Activated T-cell treated with anti-CD3 and anti-CD28 coated beads for 1 hour (primary cell): ENCODE data around the gene NUDT8.
"Not testable (repeated sequence)": the region's sequence is repeated elsewhere in the genome, so short reads cannot be mapped to it uniquely, and the experiment has no call there.

Source experiments
- DNase-seq: peaks from one replicate; pipeline ENCODE4 v3.0.0-alpha.2; 2020; ENCODE audit warnings: low read depth

NUDT8 gene

DNA sequence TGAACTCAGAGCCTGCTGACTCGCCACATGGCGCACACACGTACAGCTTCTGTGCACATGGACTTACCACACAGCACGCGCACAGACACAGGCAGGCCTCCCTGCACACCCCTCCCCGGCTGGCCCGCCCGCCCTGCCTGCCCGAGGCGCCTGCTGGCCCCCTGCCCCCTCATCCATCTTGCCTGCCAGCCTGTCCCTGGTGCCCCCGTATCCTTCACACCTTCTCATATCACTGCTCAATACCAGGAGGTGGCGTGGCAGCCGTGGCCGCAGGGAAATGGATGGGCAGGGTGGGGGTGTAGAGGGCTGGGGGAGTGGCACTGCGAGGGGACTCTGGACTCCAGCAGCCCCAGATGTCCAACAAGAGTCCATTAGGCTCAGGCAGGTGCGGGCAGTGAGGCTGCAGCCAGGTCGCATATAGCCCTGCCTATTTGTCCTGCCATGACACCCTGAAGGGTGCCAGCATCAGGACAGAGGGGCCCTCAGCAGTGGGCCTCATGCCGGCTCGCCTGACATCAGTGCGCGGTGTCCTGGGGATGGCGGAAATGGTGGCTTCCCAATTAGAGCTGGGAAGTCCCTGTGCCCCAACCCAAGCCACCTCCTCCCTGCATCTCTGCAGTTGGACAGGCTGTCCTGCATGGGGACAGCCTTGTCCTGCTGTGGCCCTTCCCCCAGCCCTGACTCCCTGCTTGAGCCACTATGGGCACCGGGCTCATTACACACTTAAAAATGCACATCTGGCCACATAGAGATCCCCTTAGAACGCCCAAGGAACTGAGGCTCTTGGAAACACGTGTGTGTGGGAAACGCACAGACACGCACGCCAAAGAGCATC lies 11.8 kb upstream of the NUDT8 start:
- no peak for DNase-seq

DNA sequence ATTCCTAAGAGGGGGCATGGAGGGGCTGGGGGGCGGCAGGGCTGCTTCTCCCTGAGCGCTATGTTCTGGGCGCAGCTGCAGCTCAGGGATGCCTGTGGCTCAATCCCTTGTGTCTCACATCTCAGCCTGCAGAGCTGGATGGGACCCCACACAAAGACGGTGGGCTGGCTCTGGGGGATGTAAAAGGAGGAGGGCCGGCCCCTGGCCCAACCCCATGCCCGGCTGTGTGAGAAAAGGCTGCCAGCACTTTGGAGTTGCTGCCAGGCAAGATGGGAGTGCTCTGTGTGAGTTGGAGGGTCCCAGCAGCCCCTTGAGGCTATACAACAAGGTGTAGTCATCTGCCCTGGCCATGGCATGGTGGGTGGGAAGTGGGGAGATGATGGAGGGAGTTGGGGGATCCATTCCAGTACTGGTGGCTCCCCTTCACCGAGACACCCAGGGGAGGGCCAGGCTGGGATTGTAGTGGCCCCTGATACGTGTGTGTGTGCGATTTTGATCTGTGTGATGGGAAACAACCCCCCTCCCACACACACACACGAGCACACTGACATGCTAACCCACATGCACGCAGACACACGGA lies 11.1 kb upstream of the NUDT8 start:
- no peak for DNase-seq

DNA sequence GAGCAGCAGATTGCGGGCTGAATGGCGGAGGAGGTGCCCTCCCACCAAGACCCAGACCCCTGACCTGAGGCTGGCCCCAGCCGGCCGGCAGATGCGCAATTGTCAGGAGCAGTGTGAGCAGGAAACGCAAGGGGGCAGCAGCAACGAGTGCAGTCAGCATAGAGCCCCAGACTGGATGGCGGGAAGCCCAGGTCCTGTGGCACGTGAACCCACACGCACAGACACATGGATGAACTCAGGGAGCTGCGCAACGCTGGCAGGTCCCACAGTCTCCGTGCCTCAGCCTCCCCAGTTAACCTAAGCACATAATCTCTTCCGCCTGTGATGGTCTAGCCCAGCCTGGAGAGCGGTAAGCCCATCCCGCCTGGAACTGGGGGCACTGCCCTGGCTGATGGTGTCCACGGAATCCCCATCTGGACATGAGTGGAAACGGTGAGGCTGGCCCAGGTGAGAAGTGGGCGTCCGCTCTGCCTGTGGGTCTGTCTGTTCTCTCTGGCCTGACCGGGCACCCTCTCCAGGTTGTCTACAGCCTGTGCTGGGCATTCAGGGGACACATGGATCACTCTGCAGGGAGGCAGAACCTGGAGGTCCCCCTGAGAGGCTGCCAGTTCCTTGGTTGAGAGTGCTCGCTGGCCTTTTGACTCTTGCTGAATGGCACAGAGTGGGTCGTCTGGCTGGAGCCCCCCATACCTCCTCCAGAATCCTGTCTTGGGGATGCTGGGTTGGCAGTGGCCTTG lies 10.5 kb upstream of the NUDT8 start:
- DNase-seq, result peak; percentile 33

DNA sequence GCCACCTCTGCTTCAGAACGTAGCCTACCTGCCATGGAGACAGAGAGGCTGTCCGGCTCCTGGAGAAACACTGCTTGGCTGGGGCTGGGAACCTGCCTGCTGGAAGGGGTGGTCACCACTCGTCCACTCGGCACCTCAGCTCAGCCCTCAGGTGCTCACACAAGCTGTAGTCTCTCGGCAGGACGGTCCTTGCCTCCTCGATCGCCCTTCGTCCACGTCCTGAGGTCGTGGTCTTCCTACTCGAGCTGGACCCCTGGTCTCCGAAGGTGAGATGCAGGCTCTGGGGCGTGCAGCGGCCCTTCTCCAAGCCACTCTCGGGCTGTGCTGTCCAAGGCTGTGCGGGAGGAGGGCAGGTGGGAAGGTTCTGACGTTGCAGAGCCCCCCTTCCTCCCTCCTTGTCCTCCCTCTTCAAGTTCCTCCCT lies 9.7 kb upstream of the NUDT8 start, which contains the start of gene TBX10:
Gene TBX10, minus strand, starts transcription at position 326 of the 422 bp plus-strand sequence. Its CDS starts 291 bp downstream, at position 35.
- no peak for DNase-seq

DNA sequence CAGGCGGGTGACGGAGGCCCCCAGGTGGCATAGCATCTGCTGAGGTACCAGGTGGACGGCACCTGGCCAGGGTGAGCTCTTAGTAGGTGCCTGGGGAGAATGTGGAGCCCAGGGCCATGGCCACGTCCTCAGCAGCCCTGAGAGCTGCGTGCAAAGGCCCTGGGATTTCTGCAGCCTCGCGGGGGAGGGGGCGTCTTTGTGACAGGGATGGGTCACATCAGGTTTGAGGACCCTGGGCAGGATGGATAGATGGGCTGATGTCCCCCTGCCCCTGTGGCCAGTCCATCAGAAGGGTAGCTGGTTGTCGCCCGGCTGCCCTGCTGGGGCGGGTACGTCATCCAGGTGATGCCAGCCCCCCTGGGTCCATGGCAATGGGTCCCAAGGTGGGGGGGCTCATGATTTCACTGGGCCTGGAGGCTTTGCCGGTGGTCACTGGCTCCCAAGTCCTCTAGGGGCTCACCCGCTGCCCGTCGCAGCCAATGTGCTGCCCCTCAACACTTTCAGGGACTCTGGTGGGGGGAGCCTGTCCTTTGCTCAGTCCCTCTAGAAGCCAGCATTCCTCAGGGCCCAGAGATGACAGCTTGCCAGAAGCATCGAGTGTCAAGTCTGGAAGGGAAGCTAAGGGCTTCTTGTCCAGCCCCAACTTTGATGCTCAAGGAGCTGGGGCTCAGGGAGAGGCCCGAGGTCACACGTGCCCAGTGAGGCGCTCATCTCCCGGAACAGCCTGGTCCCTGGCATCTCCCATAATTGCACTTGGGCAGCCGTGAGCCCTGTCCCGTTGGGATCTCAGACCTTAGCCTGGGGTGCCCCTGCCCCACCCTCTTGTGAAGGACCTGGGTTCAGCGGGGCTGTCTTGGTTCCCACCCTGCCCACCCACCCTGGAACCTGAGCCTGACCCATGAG lies 9.0 kb upstream of the NUDT8 start:
- DNase-seq, result no peak

DNA sequence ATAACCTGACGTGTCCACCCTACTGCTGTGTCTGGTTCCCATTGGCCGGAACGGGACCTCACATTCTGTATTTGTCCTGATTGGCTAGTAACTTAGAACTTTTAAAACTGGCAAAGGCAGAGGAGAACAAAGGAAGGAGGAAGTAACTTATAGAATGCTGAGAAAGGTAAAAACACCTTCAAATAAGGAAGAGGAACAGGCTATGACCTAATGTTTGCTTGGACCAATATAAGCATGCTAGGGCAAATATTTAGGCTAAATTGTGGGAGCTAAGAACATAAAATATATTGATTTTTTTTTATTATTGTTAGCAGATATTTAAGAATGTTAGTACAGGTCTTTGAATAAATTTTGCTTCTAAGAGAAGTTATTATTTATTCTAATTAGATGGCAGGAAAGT lies 7.7 kb upstream of the NUDT8 start:
- not testable (repeated sequence) for DNase-seq

DNA sequence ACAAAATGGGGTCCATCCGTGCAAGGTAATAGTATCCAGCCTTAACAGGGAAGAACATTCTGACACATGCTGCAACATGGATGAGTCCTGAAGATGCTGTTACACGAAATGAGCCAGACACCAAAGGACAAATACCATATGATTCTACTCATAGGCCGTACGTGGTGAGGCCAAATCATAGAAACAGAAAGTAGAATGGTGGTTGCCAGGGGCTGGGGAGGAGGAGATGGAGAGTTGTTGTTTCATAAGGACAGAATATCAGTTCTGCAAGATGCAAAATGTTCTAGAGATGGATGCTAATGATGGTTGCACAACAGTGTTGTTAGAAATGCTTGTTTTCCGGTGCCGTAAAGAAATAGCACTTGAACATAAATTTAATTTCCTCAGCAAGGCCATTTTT lies 7.2 kb upstream of the NUDT8 start:
- DNase-seq, result no peak

DNA sequence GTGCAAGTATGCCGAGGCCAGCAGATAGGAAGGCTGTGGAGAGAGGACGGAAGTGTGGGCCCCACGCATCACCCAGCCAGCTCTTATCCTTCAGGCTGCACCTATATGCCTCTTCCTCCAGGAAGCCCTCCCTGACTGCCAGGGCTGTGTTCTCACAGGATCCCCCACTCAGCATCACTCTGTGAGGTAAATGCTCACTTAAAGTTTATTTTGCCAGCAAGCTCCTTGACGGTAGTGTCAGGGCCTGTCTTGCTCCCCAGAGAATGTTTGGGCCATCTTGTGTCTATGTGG lies 5.4 kb upstream of the NUDT8 start:
- DNase-seq, result no peak

DNA sequence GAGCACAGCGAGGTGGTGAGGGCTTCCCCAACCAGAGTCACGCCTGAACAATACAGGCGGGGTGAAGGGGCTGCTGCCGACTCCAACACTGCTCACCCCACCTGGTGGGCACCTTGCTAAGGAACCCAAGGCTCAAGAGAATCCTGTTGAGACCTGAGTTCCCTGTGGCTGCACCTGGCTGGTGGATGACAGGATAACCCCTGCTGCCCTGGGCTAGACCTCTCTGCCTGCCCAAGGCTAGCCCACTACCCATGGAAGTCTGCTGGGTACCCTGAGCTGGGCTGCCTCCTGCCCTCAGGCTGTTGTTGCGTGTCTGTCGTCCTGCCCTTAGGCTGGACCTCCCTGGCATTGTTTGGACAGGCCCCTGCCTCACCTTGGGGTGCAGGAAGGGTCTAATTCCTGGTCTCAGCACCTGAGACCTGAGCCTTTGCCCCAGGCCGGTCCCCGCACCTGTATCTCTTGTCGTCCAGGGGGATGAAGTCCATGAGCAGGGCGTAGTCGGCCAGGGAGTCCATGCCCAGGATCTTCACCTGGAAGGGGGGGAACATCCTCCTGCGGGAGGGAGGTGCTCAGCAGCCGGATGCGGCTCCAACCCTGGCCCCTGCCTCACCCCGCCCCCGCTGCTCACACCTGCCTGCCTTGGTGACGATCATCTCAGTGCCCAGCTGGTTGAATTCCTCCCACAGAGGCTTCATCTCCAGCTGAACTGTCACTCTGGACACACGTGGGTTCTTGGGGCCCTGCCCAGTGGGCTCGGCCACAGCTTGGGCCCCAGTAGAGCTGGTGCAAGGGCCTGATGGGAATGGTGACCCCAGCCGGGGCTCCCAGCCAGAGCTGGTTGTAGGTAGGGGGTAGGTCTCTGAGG lies 4.9 kb upstream of the NUDT8 start:
- DNase-seq, result no peak

DNA sequence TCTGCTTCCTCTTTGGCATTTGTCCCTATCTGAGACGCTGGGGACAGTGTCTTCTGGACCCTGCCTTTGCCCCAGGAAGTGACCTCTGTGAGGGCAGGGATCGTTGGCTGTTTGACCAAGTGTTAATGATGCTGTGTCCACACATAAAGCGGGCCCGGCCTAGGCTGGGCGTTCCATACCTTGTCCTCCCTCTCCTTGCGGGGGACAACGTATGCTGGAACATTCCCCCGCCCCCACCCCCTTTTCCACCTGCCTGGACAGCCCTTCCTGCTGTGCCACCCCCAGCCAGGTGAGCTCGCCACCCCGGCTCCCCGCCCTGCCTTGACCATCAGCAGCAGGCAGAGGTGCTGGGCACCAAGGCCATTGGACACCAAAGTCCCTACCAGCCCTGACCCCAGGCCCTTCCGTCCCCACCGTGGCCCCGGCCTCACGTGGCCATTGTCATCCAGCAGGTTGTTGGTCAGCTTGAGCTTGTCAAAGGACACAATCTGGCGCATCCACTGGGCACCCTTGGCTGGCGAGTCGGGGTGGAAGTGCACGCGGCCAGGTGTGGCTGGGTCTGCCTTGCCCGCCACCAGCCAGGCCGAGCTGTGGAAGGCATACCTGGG lies 4.1 kb upstream of the NUDT8 start:
- DNase-seq, result no peak

DNA sequence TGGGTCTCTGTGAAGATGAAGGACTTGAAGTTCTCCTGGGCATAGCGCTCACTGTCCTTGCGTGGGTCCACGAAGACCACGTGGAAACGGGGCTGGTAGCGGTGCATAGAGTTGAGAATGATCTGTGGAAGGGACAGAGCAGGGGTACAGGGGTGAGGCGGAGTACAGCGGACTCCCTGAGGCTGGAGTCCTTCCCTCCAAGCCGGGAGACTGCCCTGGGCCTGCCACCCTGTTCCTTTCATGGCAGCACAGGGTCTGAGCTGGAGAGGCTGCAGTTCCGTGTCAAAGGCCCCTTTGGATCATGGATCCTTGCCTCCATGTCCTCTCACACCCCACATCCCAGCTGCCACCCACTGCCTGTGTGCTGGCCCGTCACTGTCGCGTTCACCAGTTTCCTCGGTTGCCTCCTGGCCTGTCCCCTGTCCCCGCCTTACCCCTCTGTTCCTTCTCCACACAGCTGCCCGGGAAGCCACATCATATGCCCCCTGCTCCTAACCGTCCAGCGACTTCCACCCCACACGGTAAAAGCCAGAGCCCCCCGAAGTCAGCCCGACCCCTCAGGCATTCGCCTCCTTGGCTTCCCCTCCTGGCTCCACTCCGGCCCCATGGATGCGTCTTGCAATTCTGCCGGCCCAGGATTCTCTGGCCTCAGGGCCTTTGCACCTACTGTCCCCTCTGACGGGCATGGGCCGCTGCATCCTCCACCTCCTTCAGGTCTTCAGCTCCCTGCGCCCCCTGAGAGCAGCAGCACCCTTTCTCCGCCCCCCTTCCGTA lies 3.4 kb upstream of the NUDT8 start:
- DNase-seq, result no peak

DNA sequence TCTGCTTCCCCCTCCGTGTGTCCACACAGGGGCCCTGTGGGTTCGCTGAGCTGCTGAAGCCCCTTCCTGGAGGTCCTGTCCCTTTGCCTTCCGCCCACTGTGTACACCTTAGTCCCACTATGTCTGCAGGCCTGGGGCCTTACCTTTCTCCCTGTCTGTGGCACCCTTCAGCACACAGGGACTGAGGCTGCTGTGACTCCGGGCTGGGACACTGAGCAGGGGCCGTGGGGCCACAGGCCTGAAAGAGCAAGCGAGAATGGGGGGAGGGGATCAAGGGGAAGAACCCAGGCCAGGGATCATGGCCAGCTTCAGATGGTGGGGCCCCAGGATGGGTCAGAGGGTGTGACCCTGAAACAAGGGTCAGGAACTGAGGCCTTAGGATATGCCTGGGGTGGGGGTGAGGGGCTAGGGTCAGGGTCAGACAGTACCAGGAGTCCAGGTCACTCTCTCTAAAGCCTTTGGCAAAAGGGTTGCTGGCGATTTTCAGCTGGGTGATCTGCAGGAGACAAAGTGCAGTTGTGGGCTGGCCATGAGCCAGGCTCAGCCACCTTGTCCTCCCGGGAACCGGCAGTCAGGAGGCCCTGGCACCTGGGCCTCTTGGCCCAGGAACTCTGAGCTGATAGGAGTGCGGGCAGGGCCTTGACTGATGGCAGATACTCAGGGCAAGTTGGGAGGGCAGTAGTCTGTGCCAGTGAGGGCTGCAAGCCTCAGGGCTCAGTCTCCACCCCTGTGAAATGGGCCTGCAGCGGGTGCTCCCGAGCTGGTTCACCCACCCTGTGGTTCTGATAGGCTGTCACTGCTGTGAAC lies 2.6 kb upstream of the NUDT8 start:
- DNase-seq, result no peak

DNA sequence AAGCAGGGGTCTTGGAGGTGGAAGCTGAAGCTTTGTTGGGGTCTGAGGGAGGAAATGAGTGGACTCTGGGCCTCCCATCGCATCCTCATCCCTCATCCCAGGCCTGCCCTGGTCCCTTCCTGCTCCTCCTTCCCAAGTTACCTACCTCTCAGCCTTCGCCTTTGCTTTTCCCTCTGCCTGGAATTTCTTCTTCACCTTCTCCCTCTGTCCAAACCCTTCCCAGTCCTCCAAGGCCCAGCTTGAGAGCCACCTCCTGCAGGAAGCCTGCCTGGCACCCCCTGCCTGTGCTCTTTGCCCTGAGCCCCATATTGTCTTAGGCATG lies 2.1 kb upstream of the NUDT8 start:
- DNase-seq, result no peak

DNA sequence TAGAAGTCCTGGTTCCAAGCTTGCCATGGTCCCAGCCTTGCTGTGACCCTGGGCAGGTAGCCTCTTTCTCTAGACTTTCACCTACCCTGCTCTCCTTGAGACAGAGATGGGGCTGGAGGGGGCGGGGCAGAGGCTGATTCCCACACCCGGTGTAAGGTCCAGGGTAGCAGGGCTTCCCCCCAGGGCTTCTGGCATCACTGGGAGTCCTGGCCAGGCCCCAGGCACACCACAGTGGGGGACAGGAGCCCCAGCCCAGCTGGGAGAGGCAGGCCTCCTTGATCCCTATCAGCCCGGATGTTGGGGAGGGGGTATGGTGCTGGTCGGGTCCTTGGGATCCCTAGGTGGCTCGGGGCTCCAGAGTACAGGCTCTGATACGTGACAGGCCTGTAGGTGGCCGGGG lies 1.7 kb upstream of the NUDT8 start:
- no peak for DNase-seq

DNA sequence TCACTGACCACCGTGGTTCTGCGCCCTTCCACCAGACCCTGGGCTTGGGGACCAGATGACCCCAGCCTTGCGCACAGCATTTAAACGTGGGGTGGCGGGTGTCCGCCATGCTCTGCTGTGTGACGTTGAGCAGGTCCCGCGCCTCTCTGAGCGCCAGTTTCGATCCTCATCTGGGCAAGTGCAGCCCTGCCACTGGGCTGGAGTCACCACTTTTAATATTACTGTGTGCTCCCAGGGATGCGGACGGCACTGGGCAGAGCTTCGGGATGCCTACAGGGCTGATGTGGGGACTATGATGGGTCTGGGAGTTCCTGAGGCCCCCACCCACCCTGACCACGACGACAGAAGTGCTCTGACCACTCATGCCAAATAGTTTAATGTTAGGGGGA lies 1.2 kb upstream of the NUDT8 start:
- DNase-seq, result no peak

DNA sequence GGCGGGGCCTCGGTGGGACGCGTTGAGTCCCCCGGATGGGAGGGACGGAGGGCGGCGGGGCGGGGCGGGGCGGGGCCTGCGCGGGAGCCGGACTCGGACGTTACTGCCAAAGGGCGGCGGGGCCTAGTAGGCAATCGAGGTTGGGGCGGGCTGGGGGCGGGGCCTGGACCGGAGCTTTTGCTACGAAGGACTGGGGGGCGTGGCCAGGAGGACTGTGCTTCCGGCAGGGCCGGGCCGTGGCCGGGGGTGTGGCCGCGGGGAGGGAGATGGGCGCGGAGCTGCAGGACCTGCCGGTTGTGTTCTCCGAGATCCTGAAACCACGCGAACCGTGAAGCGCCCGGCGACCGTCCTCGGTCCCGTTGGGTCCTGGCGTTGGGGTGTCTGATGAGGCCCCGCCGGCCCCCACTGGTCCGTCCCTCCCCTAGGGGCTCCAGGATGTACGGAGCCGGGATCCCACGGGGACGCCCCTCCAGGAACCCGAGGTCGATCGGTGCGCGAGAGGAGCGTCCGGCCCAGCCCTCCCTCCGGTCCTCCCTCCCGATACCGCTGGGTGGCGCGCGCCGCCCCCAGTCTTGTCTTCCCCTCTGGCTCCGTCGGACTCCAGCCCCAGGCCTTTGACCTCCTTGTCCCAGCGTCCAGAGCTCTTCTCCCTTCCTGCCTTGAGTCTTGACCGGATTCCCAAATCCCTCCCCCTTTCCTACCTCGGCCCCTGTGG lies 648 bp upstream of the NUDT8 start:
- DNase-seq, result peak; percentile 37

DNA sequence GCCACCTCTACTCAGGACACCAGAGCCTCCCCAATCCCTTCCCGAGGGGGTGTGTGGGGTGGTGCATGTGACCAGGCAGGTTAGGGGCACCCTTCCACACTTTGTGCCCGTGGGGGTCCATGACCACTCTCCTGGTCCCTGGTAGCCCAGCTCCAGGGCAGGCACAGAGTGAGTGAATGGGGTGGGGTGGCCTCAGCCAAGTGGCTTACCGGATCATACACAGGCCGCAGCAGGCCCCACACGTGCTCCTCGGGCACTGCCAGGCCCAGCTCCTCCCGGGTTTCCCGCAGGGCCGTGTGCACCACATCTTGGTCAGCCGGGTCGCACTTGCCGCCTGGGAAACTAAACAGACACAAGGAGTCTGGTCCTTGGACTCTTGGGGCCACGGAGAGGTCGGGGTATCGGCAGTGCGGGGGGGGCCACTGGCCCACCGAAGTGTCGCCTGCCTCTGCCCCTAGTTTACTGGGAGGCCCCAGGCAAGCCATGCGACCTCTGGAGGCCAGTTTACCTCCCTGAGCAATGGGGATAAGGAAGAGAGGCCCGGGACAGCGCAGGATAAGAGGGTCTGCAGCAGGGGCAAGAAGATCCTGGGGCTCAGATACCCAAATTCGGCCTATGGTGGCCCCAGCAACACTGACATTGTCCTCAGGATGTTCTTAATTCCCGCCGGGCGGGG lies 889 bp downstream of the NUDT8 start:
- DNase-seq, result no peak
